Uterus (tissue), 4 donors: Measurements from ENCODE around the gene SLC7A6OS. TPM values are rescaled to one million over a fixed set of nuclear protein-coding genes. Genes with fewer than 3 reads are reported as not detected.

ENCODE experiments used
- DNase-seq, 2 donors: peaks; one replicate each; pipeline ENCODE4 v3.0.0-alpha.2; 2019 to 2020
- H3K27ac ChIP-seq, 2 donors: fragments of 200-600 bp; sonication (generic); 1 replicate in 1 of 2; 2 replicates in 1 of 2; pipeline ENCODE4 v1.5.1; 2016 to 2018
- H3K27me3 ChIP-seq, 2 donors: fragments of 200-600 bp; sonication (generic); one replicate each; pipeline ENCODE4 v1.5.1; 2018 to 2019; ENCODE audit warnings: control low read depth in 1 of 2
- H3K36me3 ChIP-seq, 2 donors: fragments of 200-600 bp; sonication (generic); one replicate each; pipeline ENCODE4 v1.5.1; 2019; ENCODE audit warnings: control low read depth in 1 of 2
- H3K4me1 ChIP-seq, 2 donors: fragments of 200-600 bp; sonication (generic); one replicate each; pipeline ENCODE4 v1.5.1; 2018 to 2019; ENCODE audit warnings: control low read depth in 1 of 2
- H3K4me3 ChIP-seq, 2 donors: fragments of 200-600 bp; sonication (generic); 1 replicate in 1 of 2; 2 replicates in 1 of 2; pipeline ENCODE4 v1.5.1; 2018 to 2019; ENCODE audit warnings: mild to moderate bottlenecking in 1 of 2
- H3K9me3 ChIP-seq, 2 donors: fragments of 200-600 bp; sonication (generic); one replicate each; pipeline ENCODE4 v1.5.1; 2019; ENCODE audit warnings: control low read depth in 1 of 2
- POLR2A ChIP-seq, 2 donors: fragments of 450-650 bp; IDR thresholded peaks; one replicate each; pipeline ENCODE4 v1.6.1; 2016; ENCODE audit warnings: antibody characterized with exemption in 2 of 2, mild to moderate bottlenecking in 1 of 2, moderate library complexity in 1 of 2
- intact Hi-C: fragments of 100-400 bp; cut with DNase I; formaldehyde crosslinking; loops from one replicate; pipeline ENCODE4 v1.15.1; 2023; ENCODE audit warnings: low total_unique reads
- total RNA-seq, 4 donors: library from RNA; depleted of rRNA in 3 of 4; stranded (reverse); fragments of >200 nt in 3 of 4; gene quantifications; one replicate each; pipeline versions ENCODE4 v1.1.0 to v1.2.4, GENCODE V29; 2014 to 2023
- TF ChIP-seq, protein P1 (sequence below), 4 experiments: fragments of 200-600 bp in 2 of 4; fragments of 450-650 bp in 2 of 4; sonication (generic) in 2 of 4; IDR thresholded peaks; one replicate each; pipeline ENCODE4 v1.5.1; 2016 to 2019; ENCODE audit warnings: antibody characterized with exemption in 4 of 4, mild to moderate bottlenecking in 2 of 4, moderate library complexity in 1 of 4
- donor health status: DM: yes; HTN: yes; CAD: no.

Gene SLC7A6OS
- total RNA-seq, 4 donors from 2014 or later, result 7.6 to 18.9 (median 13.4) TPM

DNA sequence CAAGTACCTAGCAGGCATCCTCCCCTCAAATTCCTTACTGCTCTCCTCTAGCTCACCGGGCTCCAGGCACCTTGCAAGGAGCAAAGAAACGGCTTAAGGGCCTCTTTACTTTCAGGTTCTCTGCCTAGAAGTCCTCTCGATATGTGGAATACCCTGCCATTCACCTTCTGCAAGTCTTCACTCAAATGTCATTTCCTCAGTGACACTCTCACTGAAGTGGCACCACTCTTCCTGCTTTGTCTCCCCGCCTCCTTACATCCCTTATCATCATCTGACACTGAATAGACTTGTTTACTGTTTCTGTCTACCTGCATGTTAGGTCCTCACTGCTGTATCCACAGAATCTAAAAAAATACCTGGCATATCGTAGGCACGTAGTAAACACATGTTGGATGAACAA is 947 bp downstream of the SLC7A6OS start:
- no peak for DNase-seq
- H3K27me3 ChIP-seq, result no peaks in the 10 kb centered on the region
- no peaks in the 10 kb centered on the region for H3K36me3 ChIP-seq
- intact Hi-C loops, result loop anchor here (5.0 kb wide), 1 partner anchor 47 kb away; the partner anchor contains the start of gene SLC7A6
- no peak for TF ChIP-seq POLR2A (IDR thresholded peaks at IDR 0.05)
- TF ChIP-seq, protein P1, sequence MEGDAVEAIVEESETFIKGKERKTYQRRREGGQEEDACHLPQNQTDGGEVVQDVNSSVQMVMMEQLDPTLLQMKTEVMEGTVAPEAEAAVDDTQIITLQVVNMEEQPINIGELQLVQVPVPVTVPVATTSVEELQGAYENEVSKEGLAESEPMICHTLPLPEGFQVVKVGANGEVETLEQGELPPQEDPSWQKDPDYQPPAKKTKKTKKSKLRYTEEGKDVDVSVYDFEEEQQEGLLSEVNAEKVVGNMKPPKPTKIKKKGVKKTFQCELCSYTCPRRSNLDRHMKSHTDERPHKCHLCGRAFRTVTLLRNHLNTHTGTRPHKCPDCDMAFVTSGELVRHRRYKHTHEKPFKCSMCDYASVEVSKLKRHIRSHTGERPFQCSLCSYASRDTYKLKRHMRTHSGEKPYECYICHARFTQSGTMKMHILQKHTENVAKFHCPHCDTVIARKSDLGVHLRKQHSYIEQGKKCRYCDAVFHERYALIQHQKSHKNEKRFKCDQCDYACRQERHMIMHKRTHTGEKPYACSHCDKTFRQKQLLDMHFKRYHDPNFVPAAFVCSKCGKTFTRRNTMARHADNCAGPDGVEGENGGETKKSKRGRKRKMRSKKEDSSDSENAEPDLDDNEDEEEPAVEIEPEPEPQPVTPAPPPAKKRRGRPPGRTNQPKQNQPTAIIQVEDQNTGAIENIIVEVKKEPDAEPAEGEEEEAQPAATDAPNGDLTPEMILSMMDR (IDR thresholded peaks at IDR 0.05), result no peak
- no peaks in the 10 kb centered on the region for H3K9me3 ChIP-seq
- peak overlapping the region in 1 of 2 donors; percentile 77 for H3K27ac ChIP-seq
- H3K4me1 ChIP-seq, result peaks cover 6 to 13% of the 10 kb centered on the region in 2 donors
- H3K4me3 ChIP-seq, result peak overlapping the region; percentile 67 to 88

DNA sequence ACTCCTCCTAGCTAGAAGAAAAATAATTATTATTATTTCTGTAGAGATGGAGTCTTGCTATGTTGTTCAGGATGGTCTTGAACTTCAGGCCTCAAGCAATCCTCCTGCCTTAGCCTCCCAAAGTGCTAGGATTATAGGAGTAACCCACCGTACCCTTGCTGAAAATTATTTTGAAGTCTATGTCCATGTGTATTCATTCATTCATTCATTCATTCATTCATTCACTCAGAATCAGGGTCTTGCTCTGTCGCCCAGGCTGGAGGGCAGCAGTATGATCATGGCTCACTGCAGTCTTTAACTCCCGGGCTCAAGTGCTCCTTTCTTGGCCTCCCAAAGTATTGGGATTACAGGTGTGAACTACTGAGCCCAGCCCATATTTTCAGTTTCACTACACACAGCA is 4.1 kb downstream of the SLC7A6OS start:
- no peak for TF ChIP-seq POLR2A (IDR thresholded peaks at IDR 0.05)
- TF ChIP-seq, protein P1 (IDR thresholded peaks at IDR 0.05), result no peak
- H3K4me3 ChIP-seq, result no peak overlapping the region
- DNase-seq, result no peak
- no peaks in the 10 kb centered on the region for H3K9me3 ChIP-seq
- H3K27ac ChIP-seq, result no peak overlapping the region
- peaks cover 6 to 13% of the 10 kb centered on the region in 2 donors for H3K4me1 ChIP-seq
- intact Hi-C loops, result no loop called here
- no peaks in the 10 kb centered on the region for H3K27me3 ChIP-seq
- no peaks in the 10 kb centered on the region for H3K36me3 ChIP-seq

DNA sequence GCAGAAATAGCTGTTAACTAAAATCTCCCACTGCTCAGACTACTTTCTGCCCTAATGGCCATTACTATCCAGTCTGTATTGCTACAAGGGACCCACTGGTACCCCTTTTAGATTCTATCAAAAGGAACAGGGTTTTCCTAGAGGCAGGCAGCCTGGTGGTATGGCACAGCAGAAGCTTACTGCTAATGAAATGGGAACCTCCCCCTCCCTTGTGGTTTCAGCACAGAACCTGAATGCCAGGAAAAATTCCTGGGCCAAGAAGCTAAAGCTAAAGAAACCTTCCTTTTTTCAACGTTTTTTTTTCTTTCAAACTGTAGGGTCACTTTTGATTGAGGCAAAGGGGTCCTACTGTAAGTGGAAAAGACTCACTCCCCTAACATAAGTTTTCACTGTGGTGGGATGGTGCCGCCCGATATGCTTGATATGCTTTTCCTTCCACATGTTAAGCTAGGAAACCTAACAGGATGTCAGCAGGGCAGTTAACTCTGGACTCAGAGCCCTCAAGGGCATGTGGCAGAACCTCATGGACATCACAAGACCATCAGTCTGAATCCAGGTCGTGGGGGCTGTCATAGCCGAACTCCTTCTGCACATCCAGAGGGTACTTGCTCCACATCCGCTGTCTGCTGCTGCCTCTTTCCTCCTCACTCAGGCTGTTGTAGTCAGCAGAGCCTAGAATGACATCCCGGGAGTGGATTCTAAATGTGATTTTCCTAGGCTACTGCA is 9.8 kb downstream of the SLC7A6OS start:
- Histone ChIP-seq H3K27ac (no peak overlapping the region), H3K4me3 (no peak overlapping the region), H3K36me3 (no peaks in the 10 kb centered on the region), H3K4me1 (no peaks in the 10 kb centered on the region), H3K9me3 (no peaks in the 10 kb centered on the region), H3K27me3 (no peaks in the 10 kb centered on the region)
- DNase-seq, result no peak
- TF ChIP-seq POLR2A (IDR thresholded peaks at IDR 0.05), result no peak
- TF ChIP-seq, protein P1 (IDR thresholded peaks at IDR 0.05), result no peak
- intact Hi-C loops, result no loop called here

DNA sequence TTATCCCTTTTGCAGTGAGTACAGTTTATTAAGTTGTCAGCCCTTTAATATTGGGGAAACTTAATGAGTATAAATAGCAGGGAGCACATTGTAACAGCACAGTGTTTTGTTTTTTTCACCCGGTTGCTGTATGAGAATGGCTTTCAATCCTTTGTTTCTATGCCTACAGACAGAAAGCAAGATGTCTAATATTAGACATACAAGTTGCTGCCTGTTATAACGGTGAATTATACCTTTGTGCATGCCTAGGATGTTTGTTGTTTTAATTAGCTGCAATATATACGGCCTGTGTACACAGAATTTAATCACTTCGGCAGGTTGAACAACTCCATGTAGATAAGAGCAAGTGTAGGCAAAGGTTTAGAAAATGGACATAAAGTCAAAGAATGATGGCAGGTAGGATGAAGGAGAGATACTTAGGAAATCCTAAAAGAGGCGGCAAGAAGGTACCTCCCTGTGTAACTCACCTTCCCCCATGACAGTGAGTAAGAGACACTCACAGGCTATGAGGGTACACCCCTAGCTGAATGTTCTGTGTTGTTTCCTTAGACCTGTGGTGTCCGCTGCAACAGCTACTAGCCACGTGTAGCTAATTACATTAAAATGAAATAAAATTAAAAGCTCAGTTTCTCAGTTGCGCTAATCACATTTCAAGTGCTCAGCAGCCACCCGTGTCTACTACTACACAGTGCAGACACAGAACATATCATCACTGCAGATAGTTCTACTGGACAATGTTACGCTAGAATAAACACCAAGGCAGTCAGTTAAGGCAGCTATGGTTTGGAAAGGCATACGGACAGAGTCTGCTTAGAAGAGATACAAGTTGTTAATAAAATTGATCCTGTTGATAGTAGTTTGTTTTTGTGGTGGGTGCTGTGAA is 10.9 kb downstream of the SLC7A6OS start:
- no peak for TF ChIP-seq POLR2A (IDR thresholded peaks at IDR 0.05)
- TF ChIP-seq, protein P1 (IDR thresholded peaks at IDR 0.05), result no peak
- H3K27ac ChIP-seq, result no peak overlapping the region

More for the DNA sequence above, 10.9 kb downstream of the SLC7A6OS start:
- intact Hi-C loops, result no loop called here
- DNase-seq, result no peak
- Histone ChIP-seq H3K9me3 (no peaks in the 10 kb centered on the region), H3K4me3 (no peak overlapping the region), H3K27me3 (no peaks in the 10 kb centered on the region), H3K36me3 (no peaks in the 10 kb centered on the region), H3K4me1 (no peaks in the 10 kb centered on the region)
